A673 (cell line): ENCODE data around the gene FAM83B.

Experiments used
- EZH2 ChIP-seq: fragments of 200-600 bp; sonication (generic); IDR thresholded peaks from 2 replicates; pipeline ENCODE4 v1.6.1; 2017; ENCODE audit warnings: borderline replicate concordance, low read depth, mild to moderate bottlenecking, mixed read lengths, antibody characterized with exemption, low read length; ENCODE audit not compliant: poor library complexity, severe bottlenecking
- TF ChIP-seq, protein P1 (sequence below): fragments of 300-800, 200-600 bp; sonication (generic); conservative IDR thresholded peaks from 2 replicates; pipeline ENCODE4 v1.5.1; 2017; ENCODE audit warnings: low read depth, mild to moderate bottlenecking, antibody characterized with exemption, low read length, moderate library complexity, mixed read lengths

GRCh38 chr6:54865091-54865631, 18.6 kb downstream of the FAM83B start:
- TF ChIP-seq, protein P1, sequence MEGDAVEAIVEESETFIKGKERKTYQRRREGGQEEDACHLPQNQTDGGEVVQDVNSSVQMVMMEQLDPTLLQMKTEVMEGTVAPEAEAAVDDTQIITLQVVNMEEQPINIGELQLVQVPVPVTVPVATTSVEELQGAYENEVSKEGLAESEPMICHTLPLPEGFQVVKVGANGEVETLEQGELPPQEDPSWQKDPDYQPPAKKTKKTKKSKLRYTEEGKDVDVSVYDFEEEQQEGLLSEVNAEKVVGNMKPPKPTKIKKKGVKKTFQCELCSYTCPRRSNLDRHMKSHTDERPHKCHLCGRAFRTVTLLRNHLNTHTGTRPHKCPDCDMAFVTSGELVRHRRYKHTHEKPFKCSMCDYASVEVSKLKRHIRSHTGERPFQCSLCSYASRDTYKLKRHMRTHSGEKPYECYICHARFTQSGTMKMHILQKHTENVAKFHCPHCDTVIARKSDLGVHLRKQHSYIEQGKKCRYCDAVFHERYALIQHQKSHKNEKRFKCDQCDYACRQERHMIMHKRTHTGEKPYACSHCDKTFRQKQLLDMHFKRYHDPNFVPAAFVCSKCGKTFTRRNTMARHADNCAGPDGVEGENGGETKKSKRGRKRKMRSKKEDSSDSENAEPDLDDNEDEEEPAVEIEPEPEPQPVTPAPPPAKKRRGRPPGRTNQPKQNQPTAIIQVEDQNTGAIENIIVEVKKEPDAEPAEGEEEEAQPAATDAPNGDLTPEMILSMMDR, result no peak
- no peak for TF ChIP-seq EZH2
